T-cell (primary cell): ENCODE measurements around the gene PRODH2. TPM values are rescaled to one million over a fixed set of nuclear protein-coding genes. Genes with fewer than 3 reads are reported as not detected.
A peak's percentile ranks its signal among the peaks of the same experiment; 100 is the strongest.

Experiments
- ATAC-seq, 4 experiments: fragments of 200-7000 bp in 3 of 4; fragments of 150-1000 bp in 1 of 4; cut with Tn5 transposase; replicated peaks in 1 of 4; 1 replicate in 3 of 4; 2 replicates in 1 of 4; pipeline ENCODE4 v1.10.0; 2021; ENCODE audit warnings: moderate library complexity in 3 of 4, mild to moderate bottlenecking in 2 of 4, moderate number of reproducible peaks in 1 of 4
- CTCF ChIA-PET, 2 donors: fragments of 300-600 bp; sonication (Branson Sonifier 250); formaldehyde crosslinking; loops; one replicate each; lab custom pipeline; 2022; ENCODE audit warnings: antibody characterized with exemption in 2 of 2; lab: Charles Lee
- POLR2A ChIA-PET, 2 donors: fragments of 300-600 bp; sonication (Branson Sonifier 250); formaldehyde crosslinking; loops; one replicate each; lab custom pipeline; 2022; ENCODE audit warnings: antibody characterized with exemption in 2 of 2; lab: Charles Lee
- DNase-seq, 35 experiments: peaks; one replicate each; pipeline versions ENCODE4 v3.0.0 to v3.0.0-alpha.2; 2013 to 2023
- H3K27ac ChIP-seq: one replicate; pipeline ENCODE4 v1.5.1; 2013; ENCODE audit warnings: low read length
- H3K27me3 ChIP-seq, 2 experiments: replicated peaks in 1 of 2; 1 replicate in 1 of 2; 2 replicates in 1 of 2; pipeline versions ENCODE4 v1.6.1 to v1.7.0; 2013; ENCODE audit warnings: low read length in 1 of 2, mixed read lengths in 1 of 2; ENCODE audit not compliant: control insufficient read depth in 2 of 2, insufficient read depth in 2 of 2; ENCODE audit errors: extremely low read depth in 1 of 2
- H3K36me3 ChIP-seq, 2 donors: 1 replicate in 1 of 2; 2 replicates in 1 of 2; pipeline versions ENCODE4 v1.6.1 to v1.7.0; 2013; ENCODE audit warnings: low read length in 1 of 2; ENCODE audit not compliant: control insufficient read depth in 2 of 2, insufficient read depth in 1 of 2; ENCODE audit errors: extremely low read depth in 1 of 2
- H3K4me1 ChIP-seq, 2 experiments: 1 replicate in 1 of 2; 2 replicates in 1 of 2; pipeline versions ENCODE4 v1.6.1 to v1.7.0; 2013; ENCODE audit warnings: low read length in 2 of 2, mixed read lengths in 1 of 2; ENCODE audit not compliant: insufficient read depth in 2 of 2, control insufficient read depth in 1 of 2; ENCODE audit errors: extremely low read depth in 1 of 2
- H3K4me3 ChIP-seq, 2 donors: 1 replicate in 1 of 2; 2 replicates in 1 of 2; pipeline versions ENCODE4 v1.5.1 to v1.7.0; 2013; ENCODE audit warnings: mild to moderate bottlenecking in 2 of 2, low read length in 1 of 2, moderate library complexity in 1 of 2; ENCODE audit not compliant: control insufficient read depth in 1 of 2; ENCODE audit errors: extremely low read depth in 1 of 2
- H3K9me3 ChIP-seq: 2 replicates; pipeline ENCODE4 v1.7.0; 2013
- H3K27ac Mint-ChIP-seq, 2 donors: one replicate each; pipeline ENCODE4 v1.8.0; 2020 to 2021; ENCODE audit warnings: mild to moderate bottlenecking in 2 of 2, mixed read lengths in 2 of 2
- H3K27me3 Mint-ChIP-seq, 2 donors: one replicate each; pipeline ENCODE4 v1.8.0; 2021 to 2022; ENCODE audit warnings: mixed read lengths in 2 of 2
- H3K36me3 Mint-ChIP-seq: one replicate; pipeline ENCODE4 v1.8.0; 2021; ENCODE audit warnings: mixed read lengths
- H3K4me1 Mint-ChIP-seq, 3 donors: one replicate each; pipeline ENCODE4 v1.8.0; 2020 to 2022; ENCODE audit warnings: mixed read lengths in 3 of 3, mild to moderate bottlenecking in 1 of 3
- H3K4me3 Mint-ChIP-seq, 3 donors: one replicate each; pipeline ENCODE4 v1.8.0; 2020 to 2022; ENCODE audit warnings: mild to moderate bottlenecking in 3 of 3, mixed read lengths in 3 of 3, moderate library complexity in 3 of 3
- H3K9me3 Mint-ChIP-seq, 3 donors: one replicate each; pipeline ENCODE4 v1.8.0; 2020 to 2022; ENCODE audit warnings: mixed read lengths in 3 of 3
- WGBS: methylation state at CpG from one replicate; pipeline ENCODE4 v1.1.5; 2013; ENCODE audit warnings: missing lambda C conversion rate; ENCODE audit not compliant: insufficient coverage; 5-methylcytosine and 5-hydroxymethylcytosine counted together
- total RNA-seq, 35 experiments: library from RNA in 6 of 35; stranded (reverse) in 6 of 35; fragments of 120-200 nt in 1 of 35; gene quantifications; one replicate each; pipeline versions ENCODE4 v1.2.1 to v1.2.4 and lab custom pipeline; 2013 to 2026

PRODH2 gene
- total RNA-seq, 5 donors from 2014 or later (not counting 1 experiment from before 2014, with no cell fraction given) = not detected

DNA sequence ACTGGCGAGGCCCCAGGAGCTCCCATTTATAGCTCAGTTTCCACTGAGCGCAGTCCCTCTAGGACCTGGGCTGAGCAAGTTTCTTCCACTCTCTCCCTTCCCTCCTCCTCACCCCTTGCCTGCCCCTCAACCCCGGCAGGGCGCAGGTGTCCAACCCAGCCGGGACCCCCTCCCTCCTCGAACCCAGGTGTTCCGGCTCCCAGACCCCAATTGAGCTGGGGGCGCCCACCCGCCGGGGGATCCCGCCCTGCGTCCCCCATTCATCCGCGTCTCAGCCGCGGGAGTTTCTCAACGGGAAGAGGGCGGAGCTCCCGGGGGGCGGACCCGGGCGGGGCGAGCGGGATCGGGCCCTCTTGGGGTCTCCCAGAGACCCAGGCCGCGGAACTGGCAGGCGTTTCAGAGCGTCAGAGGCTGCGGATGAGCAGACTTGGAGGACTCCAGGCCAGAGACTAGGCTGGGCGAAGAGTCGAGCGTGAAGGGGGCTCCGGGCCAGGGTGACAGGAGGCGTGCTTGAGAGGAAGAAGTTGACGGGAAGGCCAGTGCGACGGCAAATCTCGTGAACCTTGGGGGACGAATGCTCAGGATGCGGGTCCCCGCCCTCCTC is 44.0 kb upstream of the PRODH2 start, which contains the start of gene KIRREL2:
Gene KIRREL2 (plus strand): TSS at position 366 of the 604 bp plus-strand sequence. CDS start 209 bp downstream, at position 575.
- Mint-ChIP-seq H3K4me3 (peak within 1 kb of the TSS; percentile 69 to 77 (median 71)), H3K9me3 (no peaks in the 10 kb centered on the region), H3K36me3 (no peaks in the 10 kb centered on the region), H3K4me1 (peaks cover 5 to 12% (median 12%) of the 10 kb centered on the region in 3 donors), H3K27me3 (peaks cover 48 to 71% of the 10 kb centered on the region in 2 donors), H3K27ac (peak within 1 kb of the TSS in 1 of 2 donors; percentile 15)
- WGBS = 3% methylated on average over 39 of the region's 42 CpGs
- H3K27ac ChIP-seq = no peak within 1 kb of the TSS
- H3K27me3 ChIP-seq = peaks cover 5 to 90% of the 10 kb centered on the region in 2 experiments
- DNase-seq (peak in 8 of 35 experiments; percentile 8 to 36 (median 27)), ATAC-seq (peak; percentile 54 to 73 (median 62))
- ChIA-PET POLR2A (no interaction called here), CTCF (no interaction called here)
- no peaks in the 10 kb centered on the region for H3K9me3 ChIP-seq
- H3K36me3 ChIP-seq = no peaks in the 10 kb centered on the region
- H3K4me1 ChIP-seq = peaks cover 0 to 26% of the 10 kb centered on the region in 2 experiments
- peak within 1 kb of the TSS; percentile 55 to 83 for H3K4me3 ChIP-seq

DNA sequence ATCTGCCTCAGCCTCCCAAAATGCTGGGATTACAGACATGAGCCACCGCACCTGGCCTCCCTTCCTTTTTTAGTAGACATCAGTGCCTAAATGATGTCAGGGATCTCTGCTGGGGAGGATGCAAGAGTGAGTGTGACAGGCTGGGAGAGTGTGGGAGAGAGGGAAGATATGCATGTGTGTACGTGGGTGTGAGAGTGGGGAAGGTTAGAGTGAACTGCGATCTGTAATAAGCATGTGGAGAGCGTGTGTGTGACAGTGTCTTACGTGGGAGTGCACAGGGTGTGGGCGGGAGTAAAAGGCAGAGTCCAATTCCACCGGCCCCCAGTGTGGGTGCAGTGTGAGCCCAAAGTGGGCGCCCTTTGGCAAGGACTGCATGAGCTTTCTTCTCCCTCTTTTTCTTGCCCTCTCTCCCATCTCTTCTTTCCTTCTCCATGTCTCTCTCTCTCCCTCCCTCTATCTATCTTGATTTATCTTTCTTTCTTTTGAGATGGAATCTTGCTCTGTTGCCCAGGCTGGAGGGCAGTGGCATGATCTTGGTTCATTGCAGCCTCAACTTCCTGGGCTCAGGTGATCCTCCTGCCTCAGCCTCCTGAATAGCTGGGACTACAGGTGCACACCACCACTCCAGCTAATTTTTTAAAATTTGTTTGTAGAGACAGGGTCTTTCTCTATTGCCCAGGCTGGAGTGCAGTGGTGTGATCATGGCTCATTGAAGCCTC is 40.6 kb upstream of the PRODH2 start:
- H3K36me3 Mint-ChIP-seq = no peaks in the 10 kb centered on the region
- H3K27me3 Mint-ChIP-seq = peaks cover 43 to 61% of the 10 kb centered on the region in 2 donors
- no peak overlapping the region for H3K27ac Mint-ChIP-seq
- WGBS = 59% methylated on average over 4 of the region's 8 CpGs
- POLR2A ChIA-PET = no interaction called here
- H3K4me3 Mint-ChIP-seq = no peak overlapping the region
- Histone ChIP-seq H3K27me3 (peaks cover 5 to 90% of the 10 kb centered on the region in 2 experiments), H3K27ac (no peak overlapping the region), H3K4me3 (no peak overlapping the region), H3K36me3 (no peaks in the 10 kb centered on the region), H3K9me3 (no peaks in the 10 kb centered on the region), H3K4me1 (peaks cover 0 to 28% of the 10 kb centered on the region in 2 experiments)
- peaks cover 9 to 10% (median 9%) of the 10 kb centered on the region in 3 donors for H3K4me1 Mint-ChIP-seq
- no peak for DNase-seq
- ATAC-seq = no peak
- H3K9me3 Mint-ChIP-seq = no peaks in the 10 kb centered on the region
- CTCF ChIA-PET = no interaction called here

DNA sequence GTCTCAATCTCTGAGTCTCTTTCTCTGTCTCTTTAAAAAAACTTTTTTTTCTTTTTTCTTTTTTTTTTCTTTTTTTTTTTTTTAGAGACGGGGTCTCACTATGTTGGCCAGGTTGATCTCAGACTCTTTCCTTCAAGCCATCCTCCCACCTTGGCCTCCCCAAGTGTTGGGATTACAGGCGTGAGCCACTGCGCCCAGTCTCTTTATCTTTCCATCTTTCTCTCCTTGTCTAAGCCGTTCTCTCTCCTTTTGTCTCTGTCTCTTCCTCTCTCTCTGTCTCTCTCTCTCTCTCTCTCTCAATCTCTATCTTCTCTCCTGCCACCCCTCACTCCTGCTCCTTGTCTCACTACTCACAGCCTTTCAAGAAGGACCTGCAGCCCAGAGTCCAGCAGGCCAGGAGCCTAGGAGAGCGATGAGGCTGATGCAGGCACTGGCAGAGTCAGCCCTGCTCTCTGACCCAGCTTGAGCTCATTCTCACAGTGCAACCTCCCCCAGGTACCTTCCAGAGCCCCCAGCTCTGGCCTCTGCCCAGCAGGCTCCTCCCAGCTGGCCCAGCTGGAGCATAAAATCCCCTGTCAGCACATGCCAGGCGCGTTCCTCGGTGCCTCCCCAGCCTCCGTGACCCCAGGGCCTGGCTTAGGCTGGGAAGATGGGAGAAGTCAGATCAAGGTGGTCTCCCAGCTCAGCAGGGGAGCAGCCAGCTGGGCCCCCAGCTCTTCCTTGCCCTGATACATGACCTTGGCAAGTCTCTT is 39.6 kb upstream of the PRODH2 start, which contains the start of gene NPHS1:
Gene NPHS1 (minus strand): TSS at position 476 of the 752 bp plus-strand sequence. CDS start 667 bp downstream, outside the sequence.
- ATAC-seq (no peak), DNase-seq (no peak)
- Mint-ChIP-seq H3K27me3 (peaks cover 43 to 65% of the 10 kb centered on the region in 2 donors), H3K36me3 (no peaks in the 10 kb centered on the region), H3K4me3 (no peak within 1 kb of the TSS), H3K4me1 (peaks cover 3 to 10% (median 6%) of the 10 kb centered on the region in 3 donors), H3K27ac (peak within 1 kb of the TSS in 1 of 2 donors; percentile 28), H3K9me3 (no peaks in the 10 kb centered on the region)
- Histone ChIP-seq H3K27ac (no peak within 1 kb of the TSS), H3K4me1 (peaks cover 0 to 26% of the 10 kb centered on the region in 2 experiments), H3K36me3 (no peaks in the 10 kb centered on the region), H3K9me3 (no peaks in the 10 kb centered on the region), H3K4me3 (no peak within 1 kb of the TSS), H3K27me3 (peaks cover 5 to 92% of the 10 kb centered on the region in 2 experiments)
- CTCF ChIA-PET = interaction anchor here in 1 of 2 donors (0.6 kb wide), 1 partner anchor 124 kb away, joined by 3 read pairs; no protein-coding TSS in a partner anchor
- POLR2A ChIA-PET = no interaction called here
- WGBS = 78% methylated on average over 5 of the region's 9 CpGs

DNA sequence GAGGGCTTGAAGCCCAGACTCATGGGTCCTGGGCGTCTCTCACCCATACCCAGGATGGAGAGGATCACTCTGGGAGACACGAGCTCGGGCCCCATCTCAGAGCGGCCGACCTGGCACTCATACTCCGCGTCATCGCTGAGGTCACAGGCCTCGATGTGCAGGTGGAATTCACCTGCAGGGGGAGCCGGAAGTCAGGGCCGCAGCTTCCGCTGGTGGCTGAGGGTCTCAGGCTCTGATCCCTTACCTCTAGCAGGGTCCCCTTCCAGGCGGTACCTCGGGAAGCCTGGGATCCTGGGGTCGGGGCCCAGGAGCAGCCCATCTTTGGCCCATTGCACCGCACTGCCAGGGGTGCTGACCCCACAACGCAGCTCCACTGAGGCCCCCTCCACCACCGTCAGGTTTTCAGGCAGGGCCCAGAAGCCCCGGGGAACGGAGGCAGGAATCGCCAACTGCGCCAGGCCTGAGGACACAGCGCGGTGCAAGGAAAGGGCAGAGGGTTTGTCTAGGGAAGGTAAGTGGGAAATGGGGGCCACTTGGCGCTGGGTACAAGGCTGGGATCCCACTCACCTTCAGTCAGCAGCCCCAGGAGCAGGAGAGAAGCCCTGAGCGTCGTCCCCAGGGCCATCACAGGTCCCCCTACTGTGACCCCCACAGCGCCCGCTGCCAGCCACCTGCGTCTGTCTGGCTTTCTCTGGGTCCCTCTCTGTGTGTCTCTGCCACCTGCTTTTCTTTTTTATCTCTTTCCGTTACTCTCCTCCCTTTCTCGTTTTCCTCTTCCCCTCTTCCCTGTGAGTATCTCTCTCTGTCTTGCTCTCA is 38.8 kb upstream of the PRODH2 start:
- CTCF ChIA-PET = no interaction called here
- H3K36me3 Mint-ChIP-seq = no peaks in the 10 kb centered on the region

DNA sequence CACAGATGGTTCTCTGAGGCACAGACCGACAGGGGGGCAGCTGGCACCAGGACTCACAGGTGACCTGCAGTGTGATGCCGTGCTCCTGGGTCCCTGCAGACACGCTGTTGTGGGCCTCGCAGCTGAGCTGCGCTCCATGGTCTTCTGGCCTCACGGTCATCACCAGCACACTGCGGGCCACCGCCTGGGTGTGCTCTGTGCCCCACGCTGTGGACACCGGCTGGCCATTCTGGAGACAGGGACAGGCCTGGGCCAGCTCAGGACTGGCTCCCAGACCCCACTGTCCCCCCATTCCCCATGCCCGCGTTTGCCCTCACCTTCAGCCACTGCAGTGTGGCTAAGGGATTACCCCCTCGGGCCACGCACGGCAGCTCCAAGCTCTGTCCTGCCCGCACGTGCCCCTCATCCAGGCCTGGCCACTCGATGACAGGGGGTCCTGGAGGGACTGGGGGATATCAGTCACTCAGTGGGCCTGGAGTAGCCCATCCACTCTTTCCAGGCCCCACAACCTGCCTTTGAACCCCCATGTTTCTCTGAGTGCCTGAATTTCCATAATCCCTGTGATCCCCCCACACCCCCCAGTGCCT is 36.4 kb upstream of the PRODH2 start:
- ChIA-PET CTCF (no interaction called here), POLR2A (no interaction called here)
- no peaks in the 10 kb centered on the region for H3K9me3 ChIP-seq
- peaks cover 0 to 27% of the 10 kb centered on the region in 2 experiments for H3K4me1 ChIP-seq
- no peak overlapping the region for H3K27ac ChIP-seq
- Mint-ChIP-seq H3K9me3 (no peaks in the 10 kb centered on the region), H3K4me1 (peaks cover 21 to 27% (median 22%) of the 10 kb centered on the region in 3 donors), H3K4me3 (no peak overlapping the region), H3K27ac (no peak overlapping the region), H3K36me3 (no peaks in the 10 kb centered on the region), H3K27me3 (peaks cover 48 to 74% of the 10 kb centered on the region in 2 donors)
- no peaks in the 10 kb centered on the region for H3K36me3 ChIP-seq
- peaks cover 15 to 87% of the 10 kb centered on the region in 2 experiments for H3K27me3 ChIP-seq
- 81% methylated on average over 18 of the region's 18 CpGs for WGBS
- H3K4me3 ChIP-seq = no peak overlapping the region
- DNase-seq = no peak
- ATAC-seq = no peak

More for the DNA sequence above, 38.8 kb upstream of the PRODH2 start:
- 37% methylated on average over 24 of the region's 32 CpGs for WGBS
- DNase-seq (peak in 13 of 35 experiments; percentile 15 to 51 (median 28)), ATAC-seq (peak in 3 of 4 experiments; percentile 37 to 61 (median 37))
- peaks cover 4 to 10% (median 6%) of the 10 kb centered on the region in 3 donors for H3K4me1 Mint-ChIP-seq
- Histone ChIP-seq H3K9me3 (no peaks in the 10 kb centered on the region), H3K27me3 (peaks cover 6 to 86% of the 10 kb centered on the region in 2 experiments), H3K36me3 (no peaks in the 10 kb centered on the region), H3K4me1 (peaks cover 0 to 18% of the 10 kb centered on the region in 2 experiments), H3K27ac (no peak overlapping the region), H3K4me3 (no peak overlapping the region)
- H3K27ac Mint-ChIP-seq = no peak overlapping the region
- H3K27me3 Mint-ChIP-seq = peaks cover 47 to 68% of the 10 kb centered on the region in 2 donors
- H3K9me3 Mint-ChIP-seq = no peaks in the 10 kb centered on the region
- H3K4me3 Mint-ChIP-seq = no peak overlapping the region
- POLR2A ChIA-PET = no interaction called here
